ENCODE data around the gene AXIN1. TPM values are rescaled to one million over a fixed set of nuclear protein-coding genes. Genes with fewer than 3 reads are reported as not detected.

The AXIN1 gene
- total and polyA plus RNA-seq, 2 donors (not counting 3 experiments of a cell fraction or from before 2014, with no cell fraction given), result 8.3 to 21.9 TPM

- Histone ChIP-seq H3K9ac (replicated peaks; ENCODE audit: extremely low read depth, insufficient read depth, low read length) (no peak overlapping the region), H3K9me1 (replicated peaks; ENCODE audit: control insufficient read depth, extremely low read depth, insufficient read depth, low read length) (no peaks in the 10 kb centered on the region), H3K79me2 (ENCODE audit: control insufficient read depth, insufficient read depth, low read length) (no peaks in the 10 kb centered on the region), H2AFZ (ENCODE audit: low read depth, low read length) (no peak overlapping the region), H3K9me3 (replicated peaks; ENCODE audit: control insufficient read depth, insufficient read depth, low read length) (no peaks in the 10 kb centered on the region), H3K36me3 (ENCODE audit: control insufficient read depth in 2 of 2, extremely low read depth in 1 of 2, insufficient read depth in 2 of 2, low read length in 2 of 2) (no peaks in the 10 kb centered on the region), H3K4me3 (replicated peaks in 1 of 3; ENCODE audit: insufficient read depth in 1 of 3, low read depth in 1 of 3, low read length in 3 of 3) (no peak overlapping the region), H3K27ac (ENCODE audit: insufficient read depth, low read depth, low read length) (no peak overlapping the region), H3K27me3 (ENCODE audit: control insufficient read depth in 2 of 2, insufficient read depth in 2 of 2, low read length in 2 of 2) (no peaks in the 10 kb centered on the region), H4K20me1 (replicated peaks; ENCODE audit: control insufficient read depth, extremely low read depth, insufficient read depth, low read length) (no peaks in the 10 kb centered on the region), H3K4me1 (ENCODE audit: control insufficient read depth, extremely low read depth, insufficient read depth, low read length) (peaks cover 3% of the 10 kb centered on the region), H3K4me2 (ENCODE audit: insufficient read depth, low read length) (no peak overlapping the region)
- TF ChIP-seq MYC (IDR thresholded peaks at IDR 0.05; ENCODE audit: low read depth, low read length) (no peak), CTCF (IDR thresholded peaks at IDR 0.05; ENCODE audit: extremely low read depth in 1 of 2, insufficient read depth in 1 of 2, low read depth in 1 of 2, low read length in 2 of 2) (peak; percentile 88 to 93)
- dilution Hi-C loops (cut with MboI; ENCODE audit: extremely low pct_ligation_motif_present, low sequenced_read_pairs), result no loop called here
- DNase-seq (ENCODE audit: low read depth, low spot score) (peak; percentile 65), FAIRE-seq (peak; percentile 87)
- intact Hi-C loops (cut with micrococcal nuclease), result loop anchor here (1.0 to 5.0 kb wide), 3 partner anchors 103 to 268 kb away; no protein-coding TSS in a partner anchor
- no TSS peak for BruUV-seq (replicated peaks)
- ChIA-PET CTCF (interaction anchor here (0.7 to 2.0 kb wide), 10 partner anchors 8 to 295 kb away, joined by 3 to 26 read pairs (median 4); partner anchors contain the start of gene DECR2), POLR2A (no interaction called here)
These were observed 39.4 kb upstream of the AXIN1 start for GRCh38 chr16:391885-392335.

DNA sequence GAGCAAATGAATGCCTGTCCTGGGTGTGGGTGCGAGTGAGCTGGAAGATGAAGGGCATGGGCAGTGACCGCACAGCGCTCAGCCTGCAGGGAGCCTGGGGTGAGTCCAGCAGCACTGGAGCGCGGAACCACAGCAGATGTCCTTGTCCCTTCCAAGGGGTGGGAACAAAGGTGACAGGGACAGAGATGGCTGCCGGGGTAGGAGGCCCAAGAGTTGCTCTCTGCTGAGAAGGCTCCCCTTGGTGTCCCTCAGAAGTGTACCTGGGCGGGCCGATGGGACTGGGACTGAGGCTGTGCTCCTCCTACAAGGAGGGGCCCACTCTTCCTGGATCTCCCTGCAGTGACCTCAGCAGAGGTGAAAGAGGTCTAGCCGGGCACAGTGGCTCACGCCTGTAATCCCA, 36.8 kb upstream of the AXIN1 start:
- FAIRE-seq (no peak), DNase-seq (ENCODE audit: low read depth, low spot score) (no peak)
- Histone ChIP-seq H3K9ac (replicated peaks; ENCODE audit: extremely low read depth, insufficient read depth, low read length) (no peak overlapping the region), H3K9me3 (replicated peaks; ENCODE audit: control insufficient read depth, insufficient read depth, low read length) (no peaks in the 10 kb centered on the region), H3K27ac (ENCODE audit: insufficient read depth, low read depth, low read length) (no peak overlapping the region), H3K36me3 (ENCODE audit: control insufficient read depth in 2 of 2, extremely low read depth in 1 of 2, insufficient read depth in 2 of 2, low read length in 2 of 2) (no peaks in the 10 kb centered on the region), H3K9me1 (replicated peaks; ENCODE audit: control insufficient read depth, extremely low read depth, insufficient read depth, low read length) (no peaks in the 10 kb centered on the region), H4K20me1 (replicated peaks; ENCODE audit: control insufficient read depth, extremely low read depth, insufficient read depth, low read length) (no peaks in the 10 kb centered on the region), H3K4me2 (ENCODE audit: insufficient read depth, low read length) (no peak overlapping the region), H3K27me3 (ENCODE audit: control insufficient read depth in 2 of 2, insufficient read depth in 2 of 2, low read length in 2 of 2) (no peaks in the 10 kb centered on the region), H3K4me3 (replicated peaks in 1 of 3; ENCODE audit: insufficient read depth in 1 of 3, low read depth in 1 of 3, low read length in 3 of 3) (no peak overlapping the region), H3K4me1 (ENCODE audit: control insufficient read depth, extremely low read depth, insufficient read depth, low read length) (peaks cover under 1% of the 10 kb centered on the region), H3K79me2 (ENCODE audit: control insufficient read depth, insufficient read depth, low read length) (no peaks in the 10 kb centered on the region), H2AFZ (ENCODE audit: low read depth, low read length) (no peak overlapping the region)
- dilution Hi-C loops (cut with MboI; ENCODE audit: extremely low pct_ligation_motif_present, low sequenced_read_pairs) (no loop called here), intact Hi-C loops (cut with micrococcal nuclease) (no loop called here)
- POLR2A ChIA-PET, result no interaction called here
- no peak for TF ChIP-seq FOS (IDR thresholded peaks at IDR 0.05; ENCODE audit: borderline replicate concordance, insufficient read depth, low read length)
- TF ChIP-seq POLR2A (IDR thresholded peaks at IDR 0.05; ENCODE audit: low read depth, low read length), result no peak
- TF ChIP-seq EZH2 (IDR thresholded peaks at IDR 0.05; ENCODE audit: borderline replicate concordance, low read depth, low read length, severe bottlenecking), result no peak
- TF ChIP-seq MAX (IDR thresholded peaks at IDR 0.05; ENCODE audit: insufficient read depth, insufficient read length), result no peak
- TF ChIP-seq GATA2 (IDR thresholded peaks at IDR 0.05; ENCODE audit: insufficient read depth, insufficient read length, low read depth, low read length), result no peak
- no peak for TF ChIP-seq JUN (IDR thresholded peaks at IDR 0.05; ENCODE audit: borderline replicate concordance, insufficient read depth, insufficient read length, low read depth)
- TF ChIP-seq POLR2AphosphoS5 (IDR thresholded peaks at IDR 0.05; ENCODE audit: insufficient read depth, low read depth, low read length), result no peak
- no peak for TF ChIP-seq CTCF (IDR thresholded peaks at IDR 0.05; ENCODE audit: extremely low read depth in 1 of 2, insufficient read depth in 1 of 2, low read depth in 1 of 2, low read length in 2 of 2)
- CTCF ChIA-PET, result interaction anchor here (1.2 kb wide), 2 partner anchors 98 to 106 kb away, joined by 3 read pairs; no protein-coding TSS in a partner anchor
- no TSS peak for BruUV-seq (replicated peaks)

Data from endothelial cell of umbilical vein (primary cell).